ENCODE measurements around the gene COL26A1.

DNA sequence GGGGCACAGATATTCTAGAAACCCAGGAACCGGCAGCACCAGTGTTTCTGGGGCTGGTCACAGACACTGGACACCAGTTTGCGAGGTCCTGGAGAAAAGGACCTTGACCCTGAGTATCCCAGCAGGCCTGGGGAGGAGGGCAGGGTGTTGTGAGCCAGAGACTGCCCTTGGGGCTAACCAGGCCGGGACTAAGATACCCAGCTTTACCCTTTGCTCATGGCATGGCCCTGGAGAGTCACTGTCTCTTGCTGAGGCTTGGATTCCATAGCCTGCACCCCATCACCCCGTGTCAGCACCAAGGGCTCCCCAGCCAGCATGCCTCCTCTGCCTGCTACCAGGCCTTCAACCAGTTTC is 124.4 kb downstream of the COL26A1 start:
- TF ChIP-seq, protein P1, sequence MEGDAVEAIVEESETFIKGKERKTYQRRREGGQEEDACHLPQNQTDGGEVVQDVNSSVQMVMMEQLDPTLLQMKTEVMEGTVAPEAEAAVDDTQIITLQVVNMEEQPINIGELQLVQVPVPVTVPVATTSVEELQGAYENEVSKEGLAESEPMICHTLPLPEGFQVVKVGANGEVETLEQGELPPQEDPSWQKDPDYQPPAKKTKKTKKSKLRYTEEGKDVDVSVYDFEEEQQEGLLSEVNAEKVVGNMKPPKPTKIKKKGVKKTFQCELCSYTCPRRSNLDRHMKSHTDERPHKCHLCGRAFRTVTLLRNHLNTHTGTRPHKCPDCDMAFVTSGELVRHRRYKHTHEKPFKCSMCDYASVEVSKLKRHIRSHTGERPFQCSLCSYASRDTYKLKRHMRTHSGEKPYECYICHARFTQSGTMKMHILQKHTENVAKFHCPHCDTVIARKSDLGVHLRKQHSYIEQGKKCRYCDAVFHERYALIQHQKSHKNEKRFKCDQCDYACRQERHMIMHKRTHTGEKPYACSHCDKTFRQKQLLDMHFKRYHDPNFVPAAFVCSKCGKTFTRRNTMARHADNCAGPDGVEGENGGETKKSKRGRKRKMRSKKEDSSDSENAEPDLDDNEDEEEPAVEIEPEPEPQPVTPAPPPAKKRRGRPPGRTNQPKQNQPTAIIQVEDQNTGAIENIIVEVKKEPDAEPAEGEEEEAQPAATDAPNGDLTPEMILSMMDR (conservative IDR thresholded peaks at IDR 0.05; ENCODE audit: low read length): no peak
- no peak for TF ChIP-seq EZH2phosphoT487 (IDR thresholded peaks at IDR 0.05; ENCODE audit: borderline replicate concordance, low read depth, low read length)

All from OCI-LY7 (cell line).